Left ventricle myocardium superior (tissue), 1 donor: ENCODE results near the gene MYO7B. TPM values are rescaled to one million over a fixed set of nuclear protein-coding genes. Genes with fewer than 3 reads are reported as not detected.

ENCODE experiments used
- ATAC-seq: fragments of 200-7000 bp; cut with Tn5 transposase; one replicate; pipeline ENCODE4 v1.9.1; 2020; ENCODE audit warnings: mild to moderate bottlenecking, moderate library complexity
- DNase-seq: peaks from one replicate; pipeline ENCODE4 v3.0.0-alpha.2; 2020
- intact Hi-C: fragments of 100-400 bp; cut with micrococcal nuclease; formaldehyde crosslinking; loops from one replicate; pipeline ENCODE4 v1.11.0; 2022
- total RNA-seq: library from RNA; stranded (reverse); fragmentation: NEBNext Ultra II Directional; extraction: Animal tissue kit (Norgen Biotek cat#: 25700); gene quantifications from one replicate; pipeline ENCODE4 v1.2.1, GENCODE V29; 2021
- donor health status: DM: no; HTN: yes; CAD: no; lungs with severe emphysema.

MYO7B gene
- total RNA-seq, 1 donor from 2014 or later = 0.42 TPM

DNA sequence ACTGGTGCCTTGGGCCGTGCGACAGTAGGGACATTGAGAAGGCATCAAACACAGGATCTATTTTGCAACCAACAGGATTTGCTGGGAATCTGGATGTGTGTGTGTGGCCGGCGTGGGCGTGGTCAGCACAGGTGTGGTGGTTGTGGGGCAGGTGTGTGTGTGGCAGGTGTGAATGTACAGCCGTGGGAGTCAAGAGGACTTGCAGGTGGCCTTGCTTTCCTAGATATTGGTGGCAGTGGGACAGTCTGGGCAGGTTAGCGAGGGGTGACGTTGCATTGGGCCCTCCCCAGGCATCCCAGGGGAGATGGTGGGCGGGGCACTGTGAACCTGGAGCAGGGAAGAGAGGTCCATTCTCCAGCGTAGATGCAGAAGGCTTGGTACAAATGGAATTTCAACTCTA, 143.0 kb downstream of the MYO7B start:
- intact Hi-C loops = no loop called here
- peak; percentile 22 for DNase-seq
- no peak for ATAC-seq

DNA sequence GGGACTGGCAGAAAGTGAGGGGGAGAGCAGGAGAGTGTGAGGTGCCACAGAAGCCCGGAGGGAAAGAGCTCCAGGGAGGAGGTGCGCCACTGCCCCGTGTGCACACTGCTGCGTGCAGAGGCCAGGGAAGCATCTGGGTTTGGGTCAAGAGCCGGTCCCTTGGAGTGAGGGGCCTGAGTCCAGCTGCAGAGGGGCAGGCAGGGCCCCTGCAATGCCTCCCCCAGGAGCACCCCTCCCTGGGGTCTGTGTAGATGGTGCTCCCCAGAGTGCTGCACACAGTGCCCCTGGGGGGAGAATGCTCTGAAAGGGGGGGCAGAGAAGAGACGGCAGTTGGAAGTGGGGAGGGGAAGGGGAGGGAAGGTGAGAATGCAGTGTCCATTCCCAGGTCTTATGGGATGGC, 143.5 kb downstream of the MYO7B start:
- intact Hi-C loops = no loop called here
- ATAC-seq = no peak
- peak; percentile 16 for DNase-seq

DNA sequence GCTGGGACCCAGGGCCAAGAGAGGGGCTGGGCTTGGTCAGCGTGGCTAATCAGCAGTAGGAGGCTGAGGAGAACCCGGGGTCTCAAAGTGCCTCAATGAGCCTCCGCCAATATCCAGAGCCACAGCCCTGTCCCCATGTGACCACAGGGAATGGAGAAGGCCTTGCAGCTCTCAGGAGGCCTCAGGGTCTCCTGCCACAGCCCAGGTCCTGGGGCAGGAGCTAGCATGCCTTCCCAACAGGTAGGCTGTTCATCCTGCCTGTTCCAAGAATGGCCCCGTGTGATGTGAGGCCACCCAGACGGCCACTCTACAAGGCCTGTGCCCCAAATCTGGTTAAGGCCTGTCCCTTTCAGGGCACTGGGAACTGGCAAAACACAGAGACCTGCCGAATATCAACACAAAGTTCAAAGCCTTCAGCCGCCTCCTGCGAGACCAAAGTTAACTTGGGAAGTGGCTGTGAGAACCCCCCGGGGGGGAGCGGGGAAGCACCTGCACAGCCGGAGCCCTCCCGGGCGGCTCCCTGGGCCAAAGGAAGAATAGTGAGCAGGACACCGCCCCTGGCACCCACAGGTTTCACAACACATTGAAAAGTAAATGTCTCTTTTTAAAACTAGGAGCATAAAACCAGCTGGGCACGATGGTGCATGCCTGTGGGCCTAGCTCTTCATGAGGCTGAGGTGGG, 144.3 kb downstream of the MYO7B start:
- ATAC-seq = no peak
- DNase-seq = peak; percentile 35
- intact Hi-C loops = no loop called here

DNA sequence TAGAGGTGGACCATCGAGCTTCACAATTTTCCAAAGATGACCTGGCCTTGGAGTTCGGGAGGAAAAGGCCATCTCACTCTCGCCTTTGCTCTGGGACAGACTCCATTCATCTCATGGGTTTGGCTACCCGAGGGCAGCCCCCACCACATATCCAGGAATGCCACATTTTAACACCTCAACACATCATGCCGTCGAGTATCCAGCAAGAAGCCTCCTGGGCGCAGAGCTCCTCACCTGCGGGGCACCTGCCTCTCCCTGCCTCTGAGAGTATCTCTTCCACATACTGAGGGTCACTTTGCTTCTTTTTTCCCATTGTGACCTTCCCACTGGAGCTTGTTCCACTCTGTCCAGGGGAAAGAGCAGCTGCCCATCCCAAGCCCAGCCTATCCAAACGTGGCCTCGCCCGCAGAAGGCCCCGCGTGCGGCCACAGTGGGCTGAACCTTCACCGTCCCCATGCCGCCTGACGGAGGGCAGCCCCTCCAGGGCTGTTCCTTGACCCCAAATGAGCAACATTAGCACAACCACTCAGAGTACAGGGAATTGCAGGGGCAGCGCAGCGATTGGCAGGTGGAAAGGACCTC, 145.3 kb downstream of the MYO7B start:
- DNase-seq (no peak), ATAC-seq (no peak)
- intact Hi-C loops = no loop called here

DNA sequence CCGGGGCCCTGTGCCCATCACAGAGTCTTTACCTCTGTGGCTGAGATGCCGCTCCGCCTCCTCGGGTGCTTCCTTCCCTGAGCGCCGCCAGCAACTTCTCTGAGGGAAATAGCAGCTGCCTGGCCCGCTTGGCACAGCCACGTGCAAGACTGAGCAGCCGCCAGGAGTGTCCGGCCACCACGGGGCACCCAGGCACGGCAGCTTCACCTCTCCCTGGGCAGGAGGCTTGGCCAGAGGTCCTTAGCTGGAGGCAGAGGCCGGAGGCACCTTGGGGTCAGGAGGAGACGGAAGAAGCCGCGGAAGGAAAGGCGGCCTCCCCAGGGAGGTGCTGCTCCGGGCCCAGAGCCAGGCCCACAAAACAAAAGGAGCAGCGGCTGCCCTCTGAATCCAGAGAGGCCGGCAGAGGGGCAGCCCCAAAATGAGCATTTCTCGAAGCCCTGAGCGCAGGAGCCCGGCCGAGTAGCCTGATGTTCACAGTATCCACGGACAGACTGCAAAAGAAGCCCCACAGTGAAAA, 145.9 kb downstream of the MYO7B start:
- peak; percentile 50 for ATAC-seq
- intact Hi-C loops = no loop called here
- peak; percentile 62 for DNase-seq

DNA sequence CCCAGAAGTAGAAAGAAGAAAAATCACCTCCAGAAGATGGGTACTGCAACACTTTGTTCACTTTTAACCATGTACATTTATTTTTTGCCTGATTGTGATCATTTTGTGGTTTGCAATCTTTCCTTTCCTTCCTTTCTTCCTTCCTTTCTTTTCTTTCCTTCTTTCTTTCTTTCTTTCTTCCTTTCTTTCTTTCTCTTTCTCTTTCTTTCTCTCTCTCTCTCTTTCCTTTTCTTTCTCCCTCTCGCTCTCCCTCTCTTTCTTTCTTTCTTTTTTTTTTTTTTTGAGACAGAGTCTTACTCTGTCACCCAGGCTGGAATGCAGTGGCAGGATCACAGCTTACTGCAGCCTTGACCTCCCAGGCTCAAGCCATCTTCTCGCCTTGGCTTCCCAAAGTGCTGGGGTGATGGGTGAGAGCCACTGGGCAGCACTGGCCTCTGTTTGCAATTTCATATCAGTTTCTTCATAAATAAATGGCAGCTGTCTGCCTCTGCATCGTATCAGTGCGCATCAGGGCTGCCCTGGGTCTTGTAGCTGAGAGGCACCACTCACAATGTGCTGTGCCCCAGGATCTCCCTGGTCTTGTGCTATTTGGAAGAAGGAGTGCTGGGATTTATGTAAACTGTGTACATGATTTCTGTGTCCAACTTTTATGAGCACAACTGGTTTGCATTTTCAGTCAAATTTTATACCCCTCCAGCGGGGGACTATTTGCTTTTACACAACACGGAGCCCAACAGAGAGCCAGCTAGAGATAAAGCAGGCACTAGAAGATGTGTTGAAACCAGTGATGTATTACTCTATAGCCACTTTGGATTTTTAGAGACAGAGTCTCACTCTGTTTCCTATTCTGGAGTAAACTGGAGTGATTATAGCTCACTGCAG, 146.7 kb downstream of the MYO7B start:
- no peak for ATAC-seq
- intact Hi-C loops = no loop called here
- no peak for DNase-seq

DNA sequence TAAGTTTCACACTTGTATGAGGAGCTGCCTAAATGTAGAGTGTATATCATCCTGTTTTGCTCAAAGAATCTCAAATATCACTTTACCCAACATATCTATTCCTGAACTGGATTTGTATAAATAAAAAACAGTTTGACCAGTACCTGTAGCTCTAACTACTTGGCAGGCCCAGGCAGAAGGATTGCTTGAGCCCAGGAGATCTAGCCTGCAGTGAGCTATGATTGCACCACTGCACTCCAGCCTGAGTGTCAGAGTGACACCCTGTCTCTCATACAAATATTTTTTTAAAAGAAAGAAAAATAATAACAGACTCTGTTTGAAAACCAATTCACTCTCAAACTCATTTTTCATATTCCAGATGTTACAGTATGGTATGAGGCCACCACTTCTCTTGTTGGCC, 147.6 kb downstream of the MYO7B start:
- DNase-seq (no peak), ATAC-seq (no peak)
- intact Hi-C loops = no loop called here

DNA sequence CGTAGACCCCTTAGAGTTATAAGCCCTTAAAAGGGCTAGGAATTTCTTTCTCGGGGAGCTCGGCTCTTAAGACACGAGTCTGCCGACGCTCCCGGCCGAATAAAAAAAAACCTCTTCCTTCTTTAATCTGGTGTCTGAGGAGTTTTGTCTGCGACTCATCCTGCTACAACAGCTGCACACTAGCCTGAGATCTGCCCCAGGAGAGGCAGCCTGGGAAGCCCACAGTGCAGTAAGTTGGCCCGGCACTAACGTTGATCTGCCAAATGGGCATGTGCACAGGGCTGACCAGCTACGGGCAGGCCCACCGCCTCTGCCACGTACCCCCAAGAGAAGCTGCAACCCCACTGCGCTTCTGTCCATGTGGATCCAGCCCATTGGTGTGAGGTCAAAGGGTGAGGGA, 148.3 kb downstream of the MYO7B start:
- intact Hi-C loops = no loop called here
- DNase-seq (peak; percentile 38), ATAC-seq (peak; percentile 54)

DNA sequence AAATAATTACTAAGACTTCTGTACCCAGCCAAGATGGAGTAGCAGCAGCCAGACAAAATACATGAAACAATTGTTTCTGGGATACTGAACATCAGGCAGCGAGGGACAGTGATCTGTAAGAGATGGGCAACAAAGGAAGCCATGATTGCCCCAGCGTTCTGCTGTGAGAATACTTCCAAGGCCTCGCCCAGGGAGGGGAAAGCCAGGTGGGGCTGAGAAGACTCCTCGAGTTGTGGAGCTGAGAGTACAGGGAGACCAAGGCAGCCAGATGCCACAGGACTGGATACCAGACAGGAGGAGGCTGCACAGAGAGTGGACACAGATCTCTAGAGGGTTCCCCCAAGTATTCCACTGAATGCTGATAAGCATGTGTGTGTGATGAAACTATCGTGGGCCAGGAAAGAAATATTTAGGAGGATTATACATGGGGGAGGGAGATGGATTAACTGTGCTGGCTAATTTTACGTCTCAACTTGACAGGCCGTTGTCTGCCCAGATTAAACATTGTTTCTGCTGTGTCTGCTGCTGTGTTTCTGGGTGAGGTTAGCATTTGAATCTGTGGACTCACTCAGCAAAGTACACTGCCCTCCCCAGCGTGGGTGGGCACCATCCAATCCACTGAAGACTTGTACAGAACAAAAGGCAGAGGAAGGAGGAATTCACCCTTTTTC, 150.1 kb downstream of the MYO7B start:
- DNase-seq = no peak
- intact Hi-C loops = no loop called here
- ATAC-seq = no peak

Other genes with a start within 250 kb of the MYO7B start
- 23.8 TPM for gene ERCC3, start 241.5 kb upstream of the MYO7B start, total RNA-seq
- gene MAP3K2, start 147.7 kb upstream of the MYO7B start, total RNA-seq = 24.9 TPM
- not detected for gene PROC, start 117.3 kb upstream of the MYO7B start, total RNA-seq
- gene IWS1, start 9.2 kb upstream of the MYO7B start, total RNA-seq = 58.1 TPM
- 0.25 TPM for gene GPR17, start 110.5 kb downstream of the MYO7B start, total RNA-seq
- 274 TPM for gene LIMS2, start 139.8 kb downstream of the MYO7B start, total RNA-seq
- gene SFT2D3, start 165.8 kb downstream of the MYO7B start, total RNA-seq = 3.1 TPM